TTC549 (cell line): Measurements from ENCODE around the gene PTPRD.
"Not testable (repeated sequence)": the region's sequence is repeated elsewhere in the genome, so short reads cannot be mapped to it uniquely, and the experiment has no call there.

ENCODE experiments used
- FAIRE-seq: peaks from 2 replicates; lab custom pipeline; 2012; peaks lifted over from hg19 to GRCh38; lab: Jason Lieb, UNC

PTPRD gene

DNA sequence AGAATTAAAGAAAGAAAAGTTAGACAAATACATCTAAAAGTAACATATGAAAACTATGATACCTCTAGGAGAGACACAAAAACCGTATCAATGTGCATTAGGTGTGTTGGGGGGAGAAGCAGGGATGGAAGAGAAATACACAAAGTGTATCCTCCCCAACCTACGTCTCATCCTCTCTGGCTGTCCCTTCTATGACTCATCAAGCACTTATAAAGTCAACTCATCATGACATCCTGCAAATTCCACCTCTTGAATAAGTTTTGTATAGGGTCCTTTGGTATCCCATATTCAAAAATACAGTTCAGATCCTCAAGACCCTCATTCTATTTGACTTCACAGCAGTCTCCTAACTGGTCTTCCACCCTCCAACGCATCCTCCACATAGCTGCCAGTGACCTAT is 1895.7 kb downstream of the PTPRD start:
- FAIRE-seq = no peak

DNA sequence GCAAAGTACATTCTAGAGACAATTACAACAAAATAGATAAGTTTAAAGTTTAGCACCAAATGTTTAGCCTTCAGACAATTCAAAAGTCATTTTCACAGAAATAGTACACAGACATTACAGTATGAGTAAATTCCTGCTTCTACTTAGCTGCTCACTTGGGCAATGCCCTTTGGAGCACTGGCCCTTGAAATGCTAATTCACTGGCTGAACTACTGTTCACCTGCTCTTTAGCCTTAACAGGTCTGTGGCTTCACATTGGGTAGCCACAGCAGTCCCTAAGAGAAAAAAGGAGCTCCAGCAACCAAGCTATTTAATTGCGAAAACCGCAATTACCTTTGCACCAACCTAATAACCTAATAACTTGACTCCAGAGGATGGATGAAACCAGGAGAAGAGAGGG is 1897.0 kb downstream of the PTPRD start:
- no peak for FAIRE-seq

DNA sequence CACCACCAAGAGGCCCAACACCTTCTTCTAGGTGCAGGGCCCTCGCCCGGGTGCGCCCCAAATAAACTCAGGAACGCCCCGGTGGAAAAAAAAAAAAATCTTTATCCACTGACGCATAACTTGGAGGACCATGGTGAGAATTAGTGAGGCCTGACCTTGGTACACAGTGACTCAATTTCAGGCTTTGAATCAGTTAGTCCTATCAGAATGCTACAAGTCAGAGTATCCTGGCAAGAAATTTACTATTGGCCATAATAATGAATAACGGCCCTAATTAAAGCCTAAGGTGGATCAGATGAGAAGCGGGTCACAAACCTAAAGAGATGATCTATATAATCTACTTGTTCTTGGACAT is 1899.0 kb downstream of the PTPRD start:
- FAIRE-seq = no peak

DNA sequence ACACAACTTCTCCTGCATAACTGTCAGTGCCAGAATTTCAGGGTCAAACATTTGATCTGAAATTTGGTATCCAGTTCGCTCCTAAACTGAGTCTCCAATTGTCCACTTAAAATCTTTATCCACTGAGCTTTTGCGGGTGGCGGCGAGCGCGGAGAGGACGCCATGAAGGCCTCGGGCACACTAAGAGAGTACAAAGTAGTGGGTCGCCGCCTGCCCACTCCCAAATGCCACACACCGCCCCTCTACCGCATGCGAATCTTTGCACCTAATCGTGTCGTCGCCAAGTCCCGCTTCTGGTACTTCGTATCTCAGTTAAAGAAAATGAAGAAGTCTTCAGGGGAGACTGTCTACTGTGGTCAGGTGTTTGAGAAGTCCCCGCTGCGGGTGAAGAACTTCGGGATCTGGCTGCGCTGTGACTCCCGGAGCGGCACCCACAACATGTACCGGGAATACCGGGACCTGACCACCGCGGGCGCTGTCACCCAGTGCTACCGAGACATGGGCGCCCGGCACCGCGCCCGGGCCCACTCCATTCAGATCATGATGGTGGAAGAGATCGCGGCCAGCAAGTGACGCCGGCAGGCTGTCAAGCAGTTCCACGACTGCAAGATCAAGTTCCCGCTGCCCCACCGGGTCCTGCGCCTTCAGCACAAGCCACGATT is 1899.5 kb downstream of the PTPRD start:
- no peak for FAIRE-seq

DNA sequence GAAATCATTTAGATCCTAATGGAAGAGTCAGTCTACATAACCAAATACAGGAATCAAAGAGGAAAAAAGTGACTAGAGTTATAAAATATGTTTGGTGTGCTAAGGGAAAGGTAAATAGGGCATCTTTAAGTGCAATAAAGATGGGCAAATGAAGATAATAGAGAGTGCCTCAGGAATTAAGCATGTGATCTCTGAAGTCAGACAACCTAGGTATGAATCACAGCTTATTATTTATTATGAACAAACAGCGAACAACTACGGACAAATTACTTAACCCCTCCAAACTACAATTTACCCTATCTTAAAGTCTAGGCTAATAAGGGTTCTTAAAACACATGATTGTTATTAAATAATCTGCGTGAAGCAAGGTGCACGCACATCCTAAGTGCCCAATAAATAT is 1903.1 kb downstream of the PTPRD start:
- FAIRE-seq = no peak

DNA sequence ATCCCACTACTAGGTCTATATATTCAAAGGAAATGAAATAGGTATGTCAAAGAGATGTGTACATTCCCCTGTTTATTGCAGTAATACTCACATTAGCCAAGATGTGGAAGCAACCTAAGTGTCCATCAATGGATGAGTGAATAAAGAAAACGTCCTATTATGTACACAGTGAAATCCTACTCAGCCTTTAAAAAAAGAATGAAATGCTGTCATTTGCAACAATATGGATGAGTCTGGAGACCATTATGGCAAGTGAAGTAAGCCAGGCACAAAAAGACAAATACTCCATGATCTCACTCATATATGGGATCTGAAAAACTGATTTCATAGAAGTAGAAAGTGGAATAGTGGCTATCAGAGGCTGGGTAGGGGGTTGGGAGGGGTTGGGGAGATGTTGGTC is 1904.1 kb downstream of the PTPRD start:
- FAIRE-seq = no peak

DNA sequence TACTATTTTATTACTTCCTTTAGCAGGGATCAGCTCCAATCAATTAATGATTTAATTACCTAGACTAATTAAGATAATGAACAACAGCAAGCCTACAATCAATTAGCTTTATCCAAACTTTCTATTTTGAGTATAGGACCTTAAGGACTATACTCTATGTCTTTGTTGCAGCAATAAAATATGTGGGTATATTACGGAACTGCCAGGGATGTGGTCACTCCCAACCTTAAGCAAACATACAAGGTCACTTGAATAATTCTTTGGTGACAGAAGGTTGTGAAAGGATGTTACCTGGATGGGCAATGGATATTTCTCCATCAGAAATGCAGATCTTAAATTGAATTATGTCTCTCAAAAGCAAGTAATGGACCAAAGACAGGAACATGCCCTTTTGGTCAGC is 1905.8 kb downstream of the PTPRD start:
- FAIRE-seq = no peak

DNA sequence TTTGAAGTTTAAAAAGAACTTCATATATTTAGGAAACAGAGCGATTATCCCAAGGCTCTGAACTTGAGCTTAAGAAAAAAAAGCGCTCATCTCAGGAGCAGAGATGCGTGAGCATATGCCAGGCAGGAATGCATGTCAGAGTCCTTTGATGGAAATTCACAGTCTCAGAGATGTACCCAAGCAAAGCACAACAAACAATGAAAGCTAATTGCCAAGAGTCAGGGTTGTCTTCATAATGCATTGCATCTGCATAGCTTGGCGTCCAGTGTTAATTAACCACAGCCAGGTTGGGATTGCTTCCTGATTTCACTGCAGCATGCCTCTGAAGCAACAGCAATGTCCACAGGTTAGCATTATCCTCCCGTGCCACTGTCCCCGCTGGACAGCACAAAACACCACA is 1906.3 kb downstream of the PTPRD start:
- no peak for FAIRE-seq

DNA sequence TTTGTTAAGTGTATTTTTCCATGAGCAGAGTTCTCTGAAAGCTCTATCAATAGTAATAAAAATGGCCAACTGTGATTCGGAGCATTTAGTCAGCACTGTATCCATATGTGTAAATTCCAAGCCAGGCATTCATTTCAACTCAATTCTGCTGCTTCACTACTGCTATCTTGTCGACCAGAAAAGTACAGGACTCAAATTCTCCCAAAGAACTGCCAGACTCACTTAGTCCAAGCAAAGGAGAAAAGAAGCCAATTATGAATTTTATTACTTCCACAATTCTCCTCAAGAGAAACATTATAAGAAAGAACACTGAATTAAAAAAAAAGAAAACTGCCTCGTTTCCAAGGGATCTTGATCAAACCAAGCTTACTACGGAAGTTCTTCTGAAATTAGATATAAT is 1906.9 kb downstream of the PTPRD start:
- no peak for FAIRE-seq

DNA sequence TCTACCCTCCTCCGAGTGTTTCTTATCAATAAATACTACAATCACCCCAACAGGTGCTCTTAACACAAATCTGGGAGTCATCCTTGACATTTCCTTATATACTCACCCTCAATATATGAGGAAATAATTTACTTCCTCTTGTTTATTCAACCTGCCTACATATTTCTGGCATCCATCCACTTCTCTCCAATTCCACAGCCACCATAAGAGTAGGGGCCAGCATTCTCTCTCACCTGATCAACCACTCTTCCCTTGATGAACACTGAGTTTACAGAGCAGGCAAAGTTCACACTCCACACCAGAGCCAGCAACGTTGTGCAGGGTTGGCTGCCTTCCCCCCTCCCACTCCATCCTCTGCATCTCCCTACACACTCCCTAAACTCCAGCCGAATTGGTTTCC is 1908.9 kb downstream of the PTPRD start:
- FAIRE-seq = no peak

DNA sequence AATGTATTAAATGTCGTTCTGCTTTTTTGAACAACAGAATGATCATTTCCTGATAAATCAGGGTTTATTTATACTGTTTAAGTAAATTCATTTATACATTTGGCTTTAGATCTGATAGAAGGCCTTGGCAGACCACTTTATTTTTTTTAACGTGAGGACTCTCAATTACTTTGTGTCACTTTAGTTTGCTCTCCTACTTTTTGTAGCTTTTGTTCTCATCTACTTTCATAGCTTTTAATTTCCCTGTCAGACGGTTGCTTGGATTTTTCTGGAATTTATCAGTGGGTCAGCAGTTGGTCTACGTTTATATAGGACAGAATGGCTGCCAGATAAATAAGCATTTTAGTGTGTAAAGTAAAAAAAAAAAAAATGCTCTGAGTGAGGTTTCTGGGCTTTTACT is 1910.9 kb downstream of the PTPRD start:
- FAIRE-seq = no peak

DNA sequence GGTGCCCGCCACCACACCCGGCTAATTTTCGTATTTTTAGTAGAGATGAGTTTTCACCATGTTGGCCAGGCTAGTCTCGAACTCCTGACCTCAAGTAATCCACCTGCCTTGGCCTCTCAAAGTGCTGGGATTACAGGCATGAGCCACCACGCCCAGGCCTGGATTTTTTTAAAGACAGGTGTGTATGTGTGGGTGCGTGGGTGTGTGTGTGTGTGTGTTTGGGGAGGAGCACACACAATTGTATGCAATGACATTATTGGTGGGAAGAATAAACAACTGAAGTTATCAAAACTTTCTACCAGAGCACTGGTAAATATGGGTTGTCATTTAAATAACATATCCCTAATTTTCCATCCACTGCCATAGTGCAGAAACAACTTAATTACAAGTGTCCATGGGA is 1915.2 kb downstream of the PTPRD start:
- FAIRE-seq = not testable (repeated sequence)

DNA sequence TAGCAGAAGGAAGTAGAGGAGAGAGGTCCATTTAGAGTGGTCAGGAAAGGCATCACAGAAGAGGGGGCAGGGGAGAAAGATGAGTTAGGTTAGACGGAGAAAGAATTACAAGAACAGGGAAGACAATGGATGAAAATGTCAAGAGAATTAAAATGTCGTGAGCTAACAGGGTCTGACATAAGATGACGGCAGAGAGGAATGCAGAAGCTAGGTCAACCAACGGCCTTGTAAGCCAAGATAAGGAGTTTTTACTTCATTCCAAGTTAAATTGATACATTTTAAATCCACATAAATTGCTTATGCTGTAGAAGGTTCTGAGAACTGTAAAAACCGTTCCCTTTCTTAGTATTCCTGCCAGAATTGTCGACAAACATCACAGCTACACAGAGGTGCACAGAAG is 1916.3 kb downstream of the PTPRD start:
- FAIRE-seq = no peak

DNA sequence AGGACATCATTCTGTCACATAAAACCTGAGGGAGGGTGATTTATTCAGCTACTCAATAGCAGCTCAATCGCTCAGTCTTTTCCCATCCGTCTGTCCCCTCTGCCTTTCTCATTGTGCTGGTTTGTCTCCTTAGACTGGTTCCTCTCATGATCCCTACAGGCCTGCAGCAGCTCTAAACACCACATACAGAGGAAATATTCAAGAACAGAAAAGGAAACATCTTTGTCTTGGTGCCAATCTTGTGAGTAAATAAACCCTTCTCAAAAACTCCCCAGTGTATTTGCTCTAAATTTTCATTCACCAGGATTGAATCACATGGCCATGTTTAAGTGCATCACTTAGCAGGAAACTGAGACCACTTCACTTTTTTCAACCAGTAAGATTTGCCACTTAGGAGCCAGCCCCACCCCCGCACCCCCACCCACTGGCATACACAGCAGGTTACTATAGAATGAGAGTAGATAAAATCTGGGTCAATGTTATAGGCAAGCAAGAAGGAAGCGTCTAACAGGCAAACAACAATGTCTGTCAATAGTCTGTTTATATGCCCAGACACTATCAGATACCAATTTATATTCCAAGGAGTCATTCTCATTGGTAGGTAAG is 1917.7 kb downstream of the PTPRD start:
- FAIRE-seq = no peak

DNA sequence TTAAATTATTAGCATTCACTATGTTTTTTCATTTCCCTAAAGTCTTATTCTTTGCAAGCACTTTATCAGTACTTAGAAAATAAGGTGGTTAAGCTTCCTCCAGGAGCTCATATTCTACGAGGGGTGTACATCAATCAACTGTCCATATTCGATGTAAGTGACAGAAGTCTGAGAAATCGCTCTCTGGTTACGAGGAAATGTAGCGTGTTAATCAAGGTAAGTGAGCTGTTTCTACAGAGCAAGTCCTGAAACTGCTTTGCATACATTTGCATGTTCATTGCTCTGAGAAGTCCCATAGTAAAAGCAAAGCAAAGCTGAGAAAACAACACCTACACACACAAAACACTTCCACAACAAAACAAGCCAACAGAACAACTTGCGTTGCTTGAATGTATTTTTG is 1919.3 kb downstream of the PTPRD start:
- no peak for FAIRE-seq

DNA sequence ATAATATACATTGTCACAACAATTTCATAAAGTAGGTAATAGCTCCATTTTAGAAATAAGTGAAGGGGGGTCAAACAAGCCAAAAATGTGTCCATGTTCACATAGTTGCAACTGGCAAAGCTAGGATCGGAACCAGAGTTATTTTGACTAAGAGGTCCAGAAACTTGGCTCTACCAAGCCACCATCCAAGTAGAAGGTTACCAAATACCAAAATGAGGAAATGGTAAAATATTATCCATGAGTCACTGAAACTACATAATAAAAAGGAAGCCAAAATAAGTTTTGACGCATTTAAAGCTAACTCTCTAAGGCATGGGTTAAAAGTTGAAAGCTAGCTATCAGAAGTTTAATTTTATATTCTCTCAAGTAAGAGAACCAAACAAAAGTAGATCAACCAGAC is 1926.3 kb downstream of the PTPRD start:
- no peak for FAIRE-seq

DNA sequence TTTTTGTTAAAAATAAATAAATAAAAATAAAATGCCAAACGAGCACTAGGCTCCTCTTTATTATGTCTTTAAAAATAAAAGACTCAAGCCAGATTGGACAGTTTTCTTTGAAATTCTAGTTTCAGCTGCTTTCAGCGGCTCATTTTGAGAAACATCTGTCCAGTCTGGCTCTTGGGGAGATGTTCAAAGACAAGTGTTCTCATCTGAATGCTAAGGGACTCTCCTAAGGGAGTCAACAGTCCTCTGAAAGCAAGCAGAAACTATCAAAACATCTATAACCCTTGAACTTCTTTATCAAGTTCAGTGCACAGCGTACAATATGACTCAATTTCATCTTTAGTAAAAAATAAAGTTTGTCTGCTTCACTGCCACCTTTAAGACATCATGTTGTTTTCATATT is 1927.0 kb downstream of the PTPRD start:
- no peak for FAIRE-seq

DNA sequence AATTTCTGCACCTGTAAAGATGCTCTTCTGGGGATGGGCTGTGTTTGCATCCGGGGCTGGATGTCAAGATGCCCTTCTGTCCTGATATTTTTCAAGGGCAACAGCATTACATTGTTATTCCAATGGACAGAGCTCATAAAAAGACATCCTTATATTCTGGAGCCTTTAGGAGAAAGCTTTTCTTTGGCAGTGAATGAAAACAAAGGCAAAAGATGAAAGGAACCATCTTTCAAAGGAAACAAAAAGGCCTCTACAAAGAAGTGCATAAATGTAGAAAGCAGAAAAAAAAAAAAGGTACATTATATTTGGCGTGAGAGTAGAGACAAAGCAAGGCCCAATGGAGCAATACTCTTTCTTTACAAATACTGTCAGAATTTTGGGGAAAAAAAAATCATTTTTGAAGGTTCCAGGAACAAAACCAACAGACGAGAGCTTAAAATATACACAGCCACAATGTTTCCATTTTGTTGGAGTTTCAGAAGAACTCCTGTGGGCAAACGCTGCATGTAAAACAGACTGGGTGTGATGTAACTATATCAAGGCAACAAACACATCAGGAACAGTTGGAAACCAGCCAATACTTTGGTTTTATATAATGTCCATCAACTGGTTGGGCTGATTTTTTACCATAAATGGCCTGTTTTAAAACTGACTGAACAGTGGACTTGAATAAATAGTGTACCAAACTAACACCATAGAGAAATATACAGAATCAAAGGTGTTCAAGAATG is 1927.7 kb downstream of the PTPRD start:
- FAIRE-seq = no peak

DNA sequence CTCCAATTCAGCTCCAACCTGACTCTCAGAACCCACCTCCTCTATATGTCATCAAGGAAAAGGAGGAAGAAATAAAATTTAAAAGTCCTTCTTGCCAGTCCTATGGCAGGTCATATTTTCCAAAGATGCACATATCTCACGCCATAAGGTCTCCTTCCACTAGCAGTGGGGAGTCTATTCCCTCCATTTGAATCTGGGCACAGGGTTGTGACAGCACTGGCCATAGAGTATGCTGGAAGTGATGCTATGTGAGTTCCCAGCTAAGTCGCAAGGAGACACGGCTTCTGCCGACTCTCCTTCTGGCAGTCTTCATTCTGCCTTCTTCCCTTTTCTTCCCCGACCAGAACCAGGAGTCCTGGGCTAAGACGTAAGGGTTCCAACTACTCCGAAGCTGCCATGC is 1929.3 kb downstream of the PTPRD start:
- no peak for FAIRE-seq

DNA sequence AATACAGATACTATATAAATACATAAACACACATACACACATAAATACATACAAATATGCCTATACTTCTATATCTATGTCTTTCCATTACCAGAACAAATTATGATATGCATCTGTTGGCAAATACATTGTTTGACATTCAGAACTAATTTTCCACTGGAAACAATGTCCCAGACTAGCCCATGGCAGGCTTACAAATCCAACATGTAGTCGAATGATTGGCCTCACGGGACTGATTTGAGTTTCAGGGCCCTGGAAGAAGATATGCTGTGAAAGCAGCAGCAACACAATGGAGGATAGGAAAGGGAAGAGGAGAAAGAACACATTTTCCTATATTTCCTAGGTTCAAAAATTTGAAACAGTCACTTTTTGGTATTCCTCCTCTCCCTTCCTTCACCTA is 1932.1 kb downstream of the PTPRD start:
- no peak for FAIRE-seq

DNA sequence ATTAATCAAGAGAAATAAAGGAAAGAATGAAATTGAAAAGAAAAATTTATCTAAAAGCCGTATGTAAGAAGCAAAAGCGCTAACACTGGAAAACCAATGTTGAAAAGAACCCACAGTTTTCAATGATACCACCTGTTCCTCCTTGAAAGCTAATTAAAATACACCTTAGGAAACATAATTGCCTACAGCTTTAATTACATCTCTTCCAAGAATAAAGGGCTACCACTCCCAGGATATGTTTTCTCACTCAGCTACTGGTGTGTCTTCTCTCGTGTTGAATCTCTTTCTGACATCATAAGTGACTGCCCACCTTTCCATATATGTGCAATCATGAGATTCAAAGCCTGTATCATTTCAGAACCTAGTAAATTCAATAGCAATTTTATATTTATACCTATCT is 1932.6 kb downstream of the PTPRD start:
- FAIRE-seq = no peak

DNA sequence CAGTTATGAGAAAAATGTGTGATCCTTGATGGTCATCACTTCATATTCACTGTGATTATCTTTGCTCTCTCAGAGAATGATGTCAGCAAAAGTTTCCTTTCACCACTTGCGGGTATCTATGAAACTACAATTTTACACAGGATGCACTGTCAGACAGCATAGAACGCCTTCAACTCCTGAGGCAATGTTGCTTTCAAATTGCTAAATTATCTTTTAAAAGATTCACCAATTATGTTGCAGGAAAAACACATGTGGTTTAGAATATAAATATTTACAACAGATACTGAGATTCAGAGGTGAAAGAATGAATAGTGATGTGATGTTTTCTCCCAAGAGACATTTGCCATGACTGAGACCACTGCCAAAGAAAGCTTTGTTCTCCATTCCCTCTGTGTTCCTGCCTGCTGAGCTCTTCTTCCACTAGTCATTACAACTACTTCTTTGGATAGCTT is 1933.4 kb downstream of the PTPRD start:
- FAIRE-seq = no peak

DNA sequence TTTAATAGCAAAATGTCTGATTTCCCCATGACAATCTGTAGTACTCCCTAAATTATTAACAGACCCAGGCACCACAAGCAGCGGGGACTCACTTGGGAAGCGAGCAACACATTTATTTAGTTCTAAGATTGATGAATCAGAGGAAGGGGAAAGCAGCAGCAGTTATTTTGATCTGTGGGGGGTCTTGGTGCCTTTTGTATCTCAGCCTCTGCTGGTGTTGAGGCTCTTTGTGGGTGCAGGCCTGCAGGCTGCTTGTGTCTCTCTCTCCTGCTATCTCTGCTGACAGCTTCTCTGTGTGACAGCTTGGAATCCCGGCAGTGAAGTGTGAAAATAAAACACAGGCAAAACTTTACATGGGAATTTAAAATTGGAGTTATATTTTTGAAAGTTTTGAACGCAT is 1935.1 kb downstream of the PTPRD start:
- no peak for FAIRE-seq

DNA sequence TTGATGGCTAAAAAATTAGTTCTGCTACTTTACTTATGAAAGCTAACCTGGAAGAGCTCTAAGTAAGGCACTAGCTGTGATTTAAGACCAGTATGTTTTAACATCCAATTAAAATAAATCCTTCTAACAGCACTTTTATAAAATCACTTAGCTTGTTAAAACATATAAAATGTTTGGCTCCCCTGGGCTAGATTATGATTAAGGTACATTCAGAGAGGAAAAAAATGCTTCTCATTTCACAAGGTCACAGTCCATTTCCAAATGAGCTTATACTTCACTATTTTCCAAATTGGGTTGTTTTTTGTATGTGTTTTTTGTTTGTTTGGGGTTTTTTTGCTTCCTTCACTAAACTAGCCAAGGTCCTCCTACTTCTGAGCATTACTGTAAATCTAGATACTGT is 1938.3 kb downstream of the PTPRD start:
- FAIRE-seq = no peak
